Heart left ventricle (tissue), 16 donors: Measurements from ENCODE around the gene MKKS. TPM values are rescaled to one million over a fixed set of nuclear protein-coding genes. Genes with fewer than 3 reads are reported as not detected.

Experiments
- ATAC-seq, 4 donors: fragments of 200-7000 bp; cut with Tn5 transposase; one replicate each; pipeline ENCODE4 v1.9.1; 2020 to 2022; ENCODE audit warnings: moderate library complexity in 4 of 4, mild to moderate bottlenecking in 3 of 4, moderate number of reproducible peaks in 1 of 4
- DNase-seq, 5 donors: peaks; one replicate each; pipeline ENCODE4 v3.0.0-alpha.2; 2020
- H3K27ac ChIP-seq, 12 donors: fragments of 200-600 bp; sonication (generic) in 4 of 12; one replicate each; pipeline versions ENCODE4 v1.5.0 to v1.8.0; 2016 to 2022; ENCODE audit warnings: mild to moderate bottlenecking in 2 of 12
- H3K27me3 ChIP-seq, 9 donors: fragments of 200-600 bp; sonication (generic) in 2 of 9; one replicate each; pipeline versions ENCODE4 v1.5.1 to v1.8.0; 2016 to 2022; ENCODE audit warnings: mild to moderate bottlenecking in 3 of 9
- H3K36me3 ChIP-seq, 9 donors: fragments of 200-600 bp; sonication (generic) in 2 of 9; one replicate each; pipeline versions ENCODE4 v1.5.0 to v1.8.0; 2018 to 2022; ENCODE audit warnings: mild to moderate bottlenecking in 2 of 9
- H3K4me1 ChIP-seq, 12 donors: fragments of 200-600 bp; sonication (generic) in 4 of 12; one replicate each; pipeline versions ENCODE4 v1.5.0 to v1.8.0; 2016 to 2022; ENCODE audit warnings: mild to moderate bottlenecking in 3 of 12
- H3K4me3 ChIP-seq, 12 donors: fragments of 200-600 bp; sonication (generic) in 4 of 12; one replicate each; pipeline versions ENCODE4 v1.5.0 to v1.8.0; 2017 to 2022; ENCODE audit warnings: mild to moderate bottlenecking in 9 of 12, moderate library complexity in 4 of 12
- H3K9me3 ChIP-seq, 12 donors: fragments of 200-600 bp; sonication (generic) in 4 of 12; one replicate each; pipeline versions ENCODE4 v1.5.0 to v1.8.0; 2016 to 2022; ENCODE audit warnings: mild to moderate bottlenecking in 1 of 12
- POLR2A ChIP-seq, 2 donors: fragments of 450-650 bp; IDR thresholded peaks; one replicate each; pipeline ENCODE4 v1.6.1; 2017; ENCODE audit warnings: antibody characterized with exemption in 2 of 2, mild to moderate bottlenecking in 2 of 2, moderate library complexity in 2 of 2
- WGBS, 4 donors: extraction: QIAGEN DNeasy Blood & Tissue Kit in 2 of 4; methylation state at CpG; one replicate each; pipeline versions ENCODE4 v1.1.5 to v1.1.7; 2013 to 2018; 5-methylcytosine and 5-hydroxymethylcytosine counted together
- intact Hi-C, 10 donors: fragments of 100-400 bp; cut with DNase I; formaldehyde crosslinking; loops; one replicate each; pipeline versions ENCODE4 v1.11.1 to v1.14.2; 2022
- polyA plus RNA-seq, 2 donors: library from polyadenylated mRNA; stranded (reverse); fragments of 200-250 nt; gene quantifications; one replicate each; pipeline ENCODE4 v1.2.3, GENCODE V29; 2013
- total RNA-seq, 9 donors: library from RNA; depleted of rRNA in 2 of 9; stranded (reverse); fragments of >200 nt in 2 of 9; fragmentation: NEBNext Ultra II Directional in 3 of 9; extraction: Animal tissue kit (Norgen Biotek cat#: 25700) in 3 of 9; gene quantifications; one replicate each; pipeline versions ENCODE4 v1.1.0 to v1.2.4, GENCODE V29; 2016 to 2023
- TF ChIP-seq, protein P1 (sequence below), 12 donors: fragments of 200-600 bp; sonication (generic) in 4 of 12; IDR thresholded peaks; one replicate each; pipeline versions ENCODE4 v1.5.0 to v1.8.0; 2018 to 2022; ENCODE audit warnings: antibody characterized with exemption in 12 of 12, mild to moderate bottlenecking in 5 of 12
- donor health status: ischemic (EF 13 %, LVEDD 7.1; RV severe dilation, severe dysfunction).
- donor health status: healthy with polysubstance abuse.
- donor health status: DM: no; HTN: yes; CAD: no.
- donor health status: DM: no; HTN: no; CAD: no.
- donor health status: ischemic (EF 25% LVEDD 6.9; RV normal size, moderate dysfunction).
- donor health status: ischemic (EF 25% LVEDD 5.7; RV mildly dilated, moderate dysfunction).
- donor health status: healthy.
- donor health status: DM: yes; HTN: yes; CAD: no.
- donor health status: ischemic (EF 35%, LVEDD 5.7; RV mildly dilated, moderate dysfunction).
- donor health status: nonischemic (EF 11% LVEDD 7.7; RV severe dilation, severe dysfunction).
- donor health status: DM: yes; HTN: yes; CAD: no.
- donor health status: PGD.
- donor health status: ischemic (EF 29% LVEDD 5.4; RV normal size, mild dysfunction).
- donor health status: nonischemic (EF 23%, LVEDD 6.1; RV moderate dilation, normal function).

The MKKS gene
- total and polyA plus RNA-seq, 11 donors: 12.0 to 30.1 (median 19.0) TPM

- ATAC-seq (no peak), DNase-seq (no peak)
- Histone ChIP-seq H3K36me3 (no peaks in the 10 kb centered on the region), H3K27ac (no peak overlapping the region), H3K27me3 (peaks cover 0 to 7% (median 0%) of the 10 kb centered on the region in 9 donors), H3K4me1 (peaks cover 0 to 4% (median 0%) of the 10 kb centered on the region in 12 donors), H3K9me3 (peaks cover 0 to 7% (median 0%) of the 10 kb centered on the region in 12 donors), H3K4me3 (no peak overlapping the region)
- 84 to 87% (median 85%) methylated on average over 2 of the region's 2 CpGs for WGBS, 4 donors
- TF ChIP-seq POLR2A (IDR thresholded peaks at IDR 0.05): no peak
- TF ChIP-seq, protein P1, sequence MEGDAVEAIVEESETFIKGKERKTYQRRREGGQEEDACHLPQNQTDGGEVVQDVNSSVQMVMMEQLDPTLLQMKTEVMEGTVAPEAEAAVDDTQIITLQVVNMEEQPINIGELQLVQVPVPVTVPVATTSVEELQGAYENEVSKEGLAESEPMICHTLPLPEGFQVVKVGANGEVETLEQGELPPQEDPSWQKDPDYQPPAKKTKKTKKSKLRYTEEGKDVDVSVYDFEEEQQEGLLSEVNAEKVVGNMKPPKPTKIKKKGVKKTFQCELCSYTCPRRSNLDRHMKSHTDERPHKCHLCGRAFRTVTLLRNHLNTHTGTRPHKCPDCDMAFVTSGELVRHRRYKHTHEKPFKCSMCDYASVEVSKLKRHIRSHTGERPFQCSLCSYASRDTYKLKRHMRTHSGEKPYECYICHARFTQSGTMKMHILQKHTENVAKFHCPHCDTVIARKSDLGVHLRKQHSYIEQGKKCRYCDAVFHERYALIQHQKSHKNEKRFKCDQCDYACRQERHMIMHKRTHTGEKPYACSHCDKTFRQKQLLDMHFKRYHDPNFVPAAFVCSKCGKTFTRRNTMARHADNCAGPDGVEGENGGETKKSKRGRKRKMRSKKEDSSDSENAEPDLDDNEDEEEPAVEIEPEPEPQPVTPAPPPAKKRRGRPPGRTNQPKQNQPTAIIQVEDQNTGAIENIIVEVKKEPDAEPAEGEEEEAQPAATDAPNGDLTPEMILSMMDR (IDR thresholded peaks at IDR 0.05): no peak
- intact Hi-C loops: no loop called here
Measured at GRCh38 chr20:10374036-10374435, 60.0 kb downstream of the MKKS start.

GRCh38 chr20:10371467-10371866, 62.6 kb downstream of the MKKS start:
- Histone ChIP-seq H3K4me1 (peaks cover 0 to 5% (median 0%) of the 10 kb centered on the region in 12 donors), H3K36me3 (no peaks in the 10 kb centered on the region), H3K9me3 (peaks cover 0 to 7% (median 0%) of the 10 kb centered on the region in 12 donors), H3K27ac (no peak overlapping the region), H3K4me3 (no peak overlapping the region), H3K27me3 (peaks cover 0 to 5% (median 0%) of the 10 kb centered on the region in 9 donors)
- DNase-seq (no peak), ATAC-seq (no peak)
- TF ChIP-seq, protein P1 (IDR thresholded peaks at IDR 0.05): no peak
- TF ChIP-seq POLR2A (IDR thresholded peaks at IDR 0.05): no peak
- intact Hi-C loops: no loop called here

- H3K36me3 ChIP-seq: no peaks in the 10 kb centered on the region
- no peaks in the 10 kb centered on the region for H3K27me3 ChIP-seq
- H3K4me1 ChIP-seq: peaks cover 0 to 5% (median 0%) of the 10 kb centered on the region in 12 donors
- no peak for TF ChIP-seq POLR2A (IDR thresholded peaks at IDR 0.05)
- TF ChIP-seq, protein P1 (IDR thresholded peaks at IDR 0.05): no peak
- no peak for ATAC-seq
- no peak overlapping the region for H3K4me3 ChIP-seq
- peaks cover 0 to 4% (median 0%) of the 10 kb centered on the region in 12 donors for H3K9me3 ChIP-seq
- WGBS, 4 donors: 64 to 69% (median 65%) methylated on average over 8 of the region's 8 CpGs
- intact Hi-C loops: no loop called here
- no peak overlapping the region for H3K27ac ChIP-seq
- DNase-seq: no peak
Measured at GRCh38 chr20:10370091-10370887, 63.7 kb downstream of the MKKS start.

- Histone ChIP-seq H3K27me3 (no peaks in the 10 kb centered on the region), H3K4me3 (no peak overlapping the region), H3K4me1 (peaks cover 0 to 5% (median 0%) of the 10 kb centered on the region in 12 donors), H3K36me3 (no peaks in the 10 kb centered on the region), H3K27ac (no peak overlapping the region), H3K9me3 (peaks cover 0 to 4% (median 0%) of the 10 kb centered on the region in 12 donors)
- 32 to 49% (median 46%) methylated on average over 4 of the region's 4 CpGs for WGBS, 4 donors
- no peak for ATAC-seq
- peak in 1 of 5 donors; percentile 10 for DNase-seq
- intact Hi-C loops: no loop called here
- TF ChIP-seq POLR2A (IDR thresholded peaks at IDR 0.05): no peak
- TF ChIP-seq, protein P1 (IDR thresholded peaks at IDR 0.05): no peak
Measured at GRCh38 chr20:10369723-10370090, 64.3 kb downstream of the MKKS start.
